NCI-H2081 treated with DMSO at 0.1 percent for 48 hours (cell line): ENCODE data around the gene EPRS1.
"Not testable (repeated sequence)": the region's sequence is repeated elsewhere in the genome, so short reads cannot be mapped to it uniquely, and the experiment has no call there.

Experiments
- DNase-seq: peaks from one replicate; lab custom pipeline; 2025; lab: John Stamatoyannopoulos, UW

Gene EPRS1

GRCh38 chr1:220046052-220046930 is at the start of gene EPRS1:
Gene EPRS1, minus strand, starts transcription at chr1:220046505. Its CDS starts 117 bp downstream, at chr1:220046388.
- peak; percentile 93 for DNase-seq

- DNase-seq: peak; percentile 46
Measured at GRCh38 chr1:220094016-220094911, 48.0 kb upstream of the EPRS1 start, which contains the start of gene IARS2. Gene IARS2, plus strand, starts transcription at chr1:220094132. Its CDS starts 85 bp downstream, at chr1:220094217.

GRCh38 chr1:220093361-220094015 is 47.2 kb upstream of the EPRS1 start:
- no peak for DNase-seq

GRCh38 chr1:220092694-220093093 is 46.4 kb upstream of the EPRS1 start:
- DNase-seq: no peak

- peak; percentile 95 for DNase-seq
Measured at GRCh38 chr1:220089650-220090556, 43.6 kb upstream of the EPRS1 start, which contains the start of gene BPNT1. Gene BPNT1, minus strand, starts transcription at chr1:220089788. Its CDS starts 9,942 bp downstream, at chr1:220079846.

GRCh38 chr1:220086261-220086686 is 40.0 kb upstream of the EPRS1 start:
- DNase-seq: not testable (repeated sequence)

- no peak for DNase-seq
Measured at GRCh38 chr1:220084460-220084859, 38.2 kb upstream of the EPRS1 start.

- no peak for DNase-seq
Measured at GRCh38 chr1:220077887-220078286, 31.6 kb upstream of the EPRS1 start.

GRCh38 chr1:220076861-220077762 is 30.8 kb upstream of the EPRS1 start:
- no peak for DNase-seq

- no peak for DNase-seq
Measured at GRCh38 chr1:220067269-220068204, 21.2 kb upstream of the EPRS1 start.

- DNase-seq: no peak
Measured at GRCh38 chr1:220062629-220063028, 16.3 kb upstream of the EPRS1 start.

- no peak for DNase-seq
Measured at GRCh38 chr1:220060876-220061275, 14.6 kb upstream of the EPRS1 start.

- DNase-seq: no peak
Measured at GRCh38 chr1:220056374-220056773, 10.1 kb upstream of the EPRS1 start.

- no peak for DNase-seq
Measured at GRCh38 chr1:220045356-220046051, 801 bp downstream of the EPRS1 start.

- DNase-seq: no peak
Measured at GRCh38 chr1:220044678-220045355, 1.5 kb downstream of the EPRS1 start.

- DNase-seq: no peak
Measured at GRCh38 chr1:220043646-220044045, 2.7 kb downstream of the EPRS1 start.

GRCh38 chr1:220040028-220040596 is 6.2 kb downstream of the EPRS1 start:
- no peak for DNase-seq
